Stimulated activated effector memory CD8-positive, alpha-beta T cell treated with anti-CD3 and anti-CD28 coated beads, Interleukin-12 subunit alpha, Interleukin-12 subunit beta, amount 100 ng/mL, for 72 hours (primary cell): ENCODE measurements around the gene NPDC1.

Experiments used
- ATAC-seq: fragments of 150-1000 bp; cut with Tn5 transposase; 2 replicates; pipeline ENCODE4 v1.10.0; 2021
- DNase-seq, 2 donors: peaks; one replicate each; pipeline ENCODE4 v3.0.0; 2021 to 2022; ENCODE audit warnings: low spot score in 2 of 2
- H3K27ac Mint-ChIP-seq: one replicate; pipeline ENCODE4 v1.8.0; 2022; ENCODE audit warnings: mild to moderate bottlenecking, mixed read lengths
- H3K36me3 Mint-ChIP-seq: one replicate; pipeline ENCODE4 v1.8.0; 2022; ENCODE audit warnings: mild to moderate bottlenecking, mixed read lengths
- H3K4me1 Mint-ChIP-seq: one replicate; pipeline ENCODE4 v1.8.0; 2022; ENCODE audit warnings: mixed read lengths
- H3K4me3 Mint-ChIP-seq: one replicate; pipeline ENCODE4 v1.8.0; 2022; ENCODE audit warnings: mild to moderate bottlenecking, mixed read lengths
- H3K9me3 Mint-ChIP-seq: one replicate; pipeline ENCODE4 v1.8.0; 2022; ENCODE audit warnings: mixed read lengths

Gene NPDC1

DNA sequence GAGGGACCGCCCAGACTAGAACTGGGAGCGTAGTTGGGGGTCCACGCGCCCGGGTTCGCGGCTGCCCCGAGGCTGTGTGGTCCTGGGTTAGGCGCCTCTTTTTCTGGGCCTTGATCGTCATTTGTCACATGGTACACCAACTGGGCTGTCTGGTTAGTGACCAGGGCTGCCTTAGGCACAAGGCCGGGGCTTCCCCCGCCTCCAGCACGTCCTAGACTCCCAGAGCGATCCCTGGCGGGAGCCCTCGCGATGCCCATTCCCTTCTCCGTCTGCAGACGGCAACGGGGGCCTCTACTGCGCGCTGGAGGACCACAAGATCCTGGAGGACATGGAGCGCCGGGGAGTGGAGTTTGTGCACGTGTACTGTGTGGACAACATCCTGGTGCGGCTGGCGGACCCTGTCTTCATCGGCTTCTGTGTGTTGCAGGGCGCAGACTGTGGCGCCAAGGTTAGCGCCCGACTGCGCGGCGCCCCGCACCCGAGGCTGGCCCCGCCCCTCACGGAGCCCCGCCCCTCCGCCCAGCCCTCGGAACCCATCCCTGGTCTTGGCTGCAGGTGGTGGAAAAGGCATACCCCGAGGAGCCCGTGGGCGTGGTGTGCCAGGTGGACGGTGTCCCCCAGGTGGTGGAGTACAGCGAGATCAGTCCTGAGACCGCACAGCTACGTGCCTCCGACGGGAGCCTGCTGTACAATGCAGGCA lies 32.9 kb upstream of the NPDC1 start:
- H3K27ac Mint-ChIP-seq, result no peak overlapping the region
- no peaks in the 10 kb centered on the region for H3K9me3 Mint-ChIP-seq
- H3K4me3 Mint-ChIP-seq, result peak overlapping the region; percentile 66
- peaks cover 56% of the 10 kb centered on the region for H3K36me3 Mint-ChIP-seq
- no peak for ATAC-seq
- no peak for DNase-seq
- peaks cover 12% of the 10 kb centered on the region for H3K4me1 Mint-ChIP-seq

DNA sequence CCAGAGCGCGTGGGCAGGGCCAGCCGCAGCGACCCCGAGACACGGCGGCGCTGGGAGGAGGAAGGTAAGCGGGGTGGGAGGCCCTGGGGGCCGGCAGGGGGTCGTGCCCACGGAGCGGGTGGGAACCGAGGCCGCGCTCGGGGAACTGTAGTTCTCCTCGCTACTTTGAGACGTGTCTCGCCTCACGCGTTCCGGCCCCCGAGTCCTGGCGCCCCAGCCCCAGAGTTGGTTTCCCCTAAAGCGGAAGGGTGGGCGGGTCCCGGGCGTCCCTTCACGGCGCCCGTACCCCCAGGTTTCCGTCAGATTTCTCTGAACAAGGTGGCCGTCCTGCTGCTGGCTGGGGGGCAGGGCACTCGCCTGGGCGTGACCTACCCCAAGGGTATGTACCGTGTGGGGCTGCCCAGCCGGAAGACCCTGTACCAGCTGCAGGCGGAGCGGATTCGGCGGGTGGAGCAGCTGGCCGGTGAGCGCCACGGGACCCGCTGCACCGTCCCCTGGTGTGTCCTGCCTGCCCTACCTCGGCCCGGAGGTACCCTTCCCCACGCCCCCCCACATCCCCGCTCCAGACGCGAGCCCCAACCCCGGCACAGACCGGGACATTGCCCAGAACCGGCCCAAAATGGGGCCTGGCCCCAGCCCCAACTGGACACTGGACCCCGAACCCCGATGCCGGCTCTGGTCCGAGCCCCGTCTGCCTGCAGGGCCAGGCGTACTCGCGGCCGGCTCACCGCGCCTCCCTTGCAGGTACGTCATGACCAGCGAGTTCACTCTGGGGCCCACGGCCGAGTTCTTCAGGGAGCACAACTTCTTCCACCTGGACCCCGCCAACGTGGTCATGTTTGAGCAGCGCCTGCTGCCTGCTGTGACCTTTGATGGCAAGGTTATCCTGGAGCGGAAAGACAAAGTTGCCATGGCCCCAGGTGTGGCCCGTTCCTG lies 32.0 kb upstream of the NPDC1 start:
- peak in 1 of 2 donors; percentile 76 for DNase-seq
- H3K4me3 Mint-ChIP-seq, result peak overlapping the region; percentile 66
- H3K9me3 Mint-ChIP-seq, result no peaks in the 10 kb centered on the region
- peak; percentile 64 for ATAC-seq
- peaks cover 4% of the 10 kb centered on the region for H3K4me1 Mint-ChIP-seq
- no peak overlapping the region for H3K27ac Mint-ChIP-seq
- H3K36me3 Mint-ChIP-seq, result peaks cover 48% of the 10 kb centered on the region

DNA sequence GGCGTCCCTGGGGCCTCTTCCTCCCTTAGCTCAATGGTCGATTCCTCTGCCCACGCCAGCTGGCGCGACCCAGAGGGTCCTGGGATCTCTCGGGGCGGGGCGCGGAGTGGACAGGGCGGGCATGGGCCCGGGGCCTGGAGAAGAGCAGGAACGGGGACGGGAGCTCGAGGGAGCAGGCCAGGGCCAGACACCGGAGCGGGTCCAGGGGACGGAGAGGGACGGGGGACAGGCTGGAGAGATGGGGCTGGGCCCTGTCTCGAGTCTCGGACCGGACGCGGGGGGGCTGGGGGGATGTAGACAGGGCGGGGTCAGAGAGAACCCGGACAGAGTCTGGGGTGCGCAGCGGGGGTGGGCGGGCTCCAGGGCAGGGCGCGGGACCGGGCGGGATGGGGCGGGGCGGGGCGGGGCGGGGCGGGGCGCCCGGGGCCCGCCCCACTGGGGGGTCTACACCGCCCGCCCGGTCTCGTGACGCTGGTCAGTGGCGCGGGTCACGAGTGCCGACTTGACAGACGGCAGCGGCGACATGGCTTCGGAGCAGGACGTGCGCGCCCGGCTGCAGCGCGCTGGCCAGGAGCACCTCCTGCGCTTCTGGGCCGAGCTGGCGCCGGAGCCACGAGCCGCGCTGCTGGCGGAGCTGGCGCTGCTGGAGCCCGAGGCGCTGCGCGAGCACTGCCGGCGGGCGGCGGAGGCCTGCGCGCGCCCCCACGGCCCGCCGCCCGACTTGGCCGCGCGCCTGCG lies 31.2 kb upstream of the NPDC1 start, which contains the start of gene UAP1L1:
TSS of gene UAP1L1 (plus strand) at position 508 of the 738 bp plus-strand sequence. CDS start at position 524, 16 bp downstream.
- Mint-ChIP-seq H3K4me3 (peak within 1 kb of the TSS; percentile 66), H3K36me3 (peaks cover 39% of the 10 kb centered on the region), H3K9me3 (no peaks in the 10 kb centered on the region), H3K27ac (peak within 1 kb of the TSS; percentile 37), H3K4me1 (peaks cover 1% of the 10 kb centered on the region)
- ATAC-seq (peak; percentile 80), DNase-seq (peak; percentile 58 to 84)

DNA sequence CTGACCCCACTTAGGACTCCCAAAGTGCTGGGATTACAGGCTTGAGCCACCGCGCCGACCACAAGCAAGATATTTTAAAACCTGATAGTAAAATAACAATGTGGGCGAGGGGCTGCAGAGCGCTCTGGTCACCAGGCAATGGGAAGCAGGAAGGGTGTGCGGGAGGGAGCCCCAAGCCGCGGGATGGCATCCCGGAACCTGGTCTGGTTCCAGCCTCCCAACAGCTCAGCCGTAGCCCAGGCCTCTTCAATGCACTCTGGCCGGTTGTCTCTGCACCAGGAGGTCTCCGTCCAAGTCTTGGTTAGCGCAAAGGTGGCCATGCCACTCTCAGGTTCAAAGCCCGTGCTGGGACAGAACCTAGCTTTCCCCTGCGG lies 30.6 kb upstream of the NPDC1 start:
- peak overlapping the region; percentile 66 for H3K4me3 Mint-ChIP-seq
- no peaks in the 10 kb centered on the region for H3K9me3 Mint-ChIP-seq
- ATAC-seq (no peak), DNase-seq (no peak)
- H3K36me3 Mint-ChIP-seq, result peaks cover 34% of the 10 kb centered on the region
- peaks cover 6% of the 10 kb centered on the region for H3K4me1 Mint-ChIP-seq
- peak overlapping the region; percentile 37 for H3K27ac Mint-ChIP-seq

DNA sequence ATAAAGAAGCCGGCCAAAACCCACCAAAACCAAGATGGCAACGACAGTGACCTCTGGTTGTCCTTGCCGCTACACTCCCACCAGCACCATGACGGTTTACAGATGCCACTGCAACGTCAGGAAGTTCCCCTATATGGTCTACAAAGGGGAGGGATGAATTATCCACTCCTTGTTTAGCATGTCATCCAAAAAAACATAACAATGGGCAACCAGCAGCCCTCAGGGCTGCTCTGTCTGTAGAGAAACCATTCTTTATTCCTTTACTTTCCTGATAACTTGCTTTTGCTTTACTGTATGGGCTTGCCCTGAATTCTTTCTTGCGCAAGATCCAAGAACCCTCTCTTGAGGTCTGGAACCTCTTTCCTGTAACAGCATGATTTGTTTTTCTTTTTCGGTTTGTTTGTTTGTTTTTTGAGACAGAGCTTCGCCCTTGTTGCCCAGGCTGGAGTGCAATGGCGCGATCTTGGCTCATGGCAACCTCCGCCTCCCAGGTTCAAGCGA lies 29.3 kb upstream of the NPDC1 start:
- H3K36me3 Mint-ChIP-seq, result peaks cover 32% of the 10 kb centered on the region
- peaks cover 17% of the 10 kb centered on the region for H3K4me1 Mint-ChIP-seq
- no peak overlapping the region for H3K27ac Mint-ChIP-seq
- H3K9me3 Mint-ChIP-seq, result no peaks in the 10 kb centered on the region
- ATAC-seq, result no peak
- H3K4me3 Mint-ChIP-seq, result no peak overlapping the region
- no peak for DNase-seq

DNA sequence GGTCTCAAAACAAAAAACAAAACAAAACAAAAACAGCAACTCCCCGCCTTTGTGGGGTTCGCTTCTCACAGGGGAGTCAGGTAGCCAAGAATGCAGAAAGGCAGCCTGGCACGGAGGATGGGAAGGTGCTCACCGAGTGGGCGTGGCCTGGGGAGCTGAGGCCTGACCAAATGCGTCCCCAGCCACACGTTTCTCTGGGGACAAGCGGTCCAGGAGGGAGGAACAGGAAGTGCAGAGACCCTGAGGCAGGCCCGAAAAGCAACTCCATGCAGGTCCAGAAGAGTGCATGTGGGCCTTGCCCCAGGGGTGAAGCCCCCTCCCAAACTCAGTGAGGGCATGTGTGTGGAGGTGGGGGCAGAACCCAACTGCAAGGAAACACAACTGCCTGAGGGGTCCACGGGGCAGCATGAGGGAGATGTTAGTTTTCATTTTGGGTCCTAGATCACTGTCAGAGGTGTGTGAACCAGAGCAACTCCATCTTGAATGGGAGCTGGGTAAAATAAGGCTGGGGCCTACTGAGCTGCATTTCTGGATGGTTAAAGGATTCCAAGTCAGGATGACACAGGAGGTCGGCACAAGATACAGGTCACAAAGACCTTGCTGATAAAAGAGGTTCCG lies 28.8 kb upstream of the NPDC1 start:
- H3K36me3 Mint-ChIP-seq, result peaks cover 28% of the 10 kb centered on the region
- no peak for DNase-seq
- no peaks in the 10 kb centered on the region for H3K9me3 Mint-ChIP-seq
- H3K27ac Mint-ChIP-seq, result no peak overlapping the region
- H3K4me3 Mint-ChIP-seq, result no peak overlapping the region
- ATAC-seq, result no peak
- H3K4me1 Mint-ChIP-seq, result peaks cover 17% of the 10 kb centered on the region

DNA sequence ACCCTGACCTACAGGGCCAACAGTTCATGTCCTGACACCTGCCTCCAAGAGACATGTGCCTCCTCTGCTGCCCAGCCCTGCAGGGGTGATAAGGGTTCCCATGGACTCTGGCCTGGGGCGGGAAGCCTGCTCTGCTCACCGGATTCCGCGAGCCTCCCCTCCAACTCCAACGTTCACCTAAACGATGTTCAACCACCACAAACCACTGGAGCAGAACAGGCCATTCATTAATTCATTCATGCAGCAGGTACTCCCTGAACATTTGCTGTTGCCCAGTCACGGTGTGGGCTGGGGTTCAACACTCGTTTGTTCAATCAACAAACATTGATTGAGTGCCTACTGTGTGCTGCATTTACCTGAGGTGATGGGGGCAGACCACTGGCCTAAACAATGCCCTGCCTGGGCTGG lies 28.0 kb upstream of the NPDC1 start:
- no peak overlapping the region for H3K27ac Mint-ChIP-seq

DNA sequence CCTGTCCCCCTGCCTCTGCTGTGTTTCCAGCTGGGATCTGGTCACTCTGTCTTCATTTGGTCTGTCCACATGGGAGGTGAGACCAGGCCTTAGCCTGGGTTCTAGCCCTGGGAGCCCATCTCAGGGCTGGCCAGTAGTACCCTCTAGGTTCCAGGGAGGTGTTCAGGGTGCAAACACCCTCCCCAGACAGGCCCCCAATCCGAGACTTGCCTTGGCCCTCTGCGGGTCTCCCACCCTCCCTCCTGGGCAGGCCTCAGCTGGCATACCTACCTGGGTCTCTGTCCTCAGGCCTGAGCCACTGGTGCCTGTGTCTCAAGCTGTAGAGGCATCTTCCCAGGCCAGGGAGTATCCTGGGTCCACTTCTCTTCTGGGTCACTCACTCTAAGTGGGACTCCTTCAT lies 25.3 kb upstream of the NPDC1 start:
- DNase-seq (no peak), ATAC-seq (no peak)
- Mint-ChIP-seq H3K4me1 (peaks cover 24% of the 10 kb centered on the region), H3K4me3 (peak overlapping the region; percentile 82), H3K36me3 (peaks cover 12% of the 10 kb centered on the region), H3K9me3 (no peaks in the 10 kb centered on the region), H3K27ac (peak overlapping the region; percentile 92)

More for the DNA sequence above, 28.0 kb upstream of the NPDC1 start:
- DNase-seq, result no peak
- no peak for ATAC-seq
- H3K4me1 Mint-ChIP-seq, result peaks cover 17% of the 10 kb centered on the region
- no peak overlapping the region for H3K4me3 Mint-ChIP-seq
- H3K36me3 Mint-ChIP-seq, result peaks cover 20% of the 10 kb centered on the region
- H3K9me3 Mint-ChIP-seq, result no peaks in the 10 kb centered on the region

DNA sequence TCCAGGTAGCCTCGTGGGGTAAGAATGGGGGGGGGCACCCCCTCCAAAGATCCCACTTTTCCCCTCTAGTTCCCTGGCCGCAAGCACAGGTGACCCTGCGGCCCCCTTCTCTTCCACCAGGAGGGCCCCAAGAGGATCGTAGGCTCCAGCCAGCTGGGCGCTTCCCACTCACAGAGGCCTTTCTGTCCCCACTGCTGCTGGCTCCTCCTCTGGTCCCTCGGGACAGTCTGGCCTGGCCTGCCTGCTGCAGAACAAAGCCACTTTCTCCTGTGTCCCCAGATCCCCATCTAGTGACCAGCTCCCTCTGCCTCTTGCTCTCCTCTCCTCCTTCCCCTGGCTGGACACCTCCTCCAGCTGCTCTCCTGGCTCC lies 24.9 kb upstream of the NPDC1 start:
- ATAC-seq (no peak), DNase-seq (no peak)
- Mint-ChIP-seq H3K4me3 (peak overlapping the region; percentile 82), H3K27ac (peak overlapping the region; percentile 92), H3K9me3 (no peaks in the 10 kb centered on the region), H3K36me3 (peaks cover 12% of the 10 kb centered on the region), H3K4me1 (peaks cover 24% of the 10 kb centered on the region)

DNA sequence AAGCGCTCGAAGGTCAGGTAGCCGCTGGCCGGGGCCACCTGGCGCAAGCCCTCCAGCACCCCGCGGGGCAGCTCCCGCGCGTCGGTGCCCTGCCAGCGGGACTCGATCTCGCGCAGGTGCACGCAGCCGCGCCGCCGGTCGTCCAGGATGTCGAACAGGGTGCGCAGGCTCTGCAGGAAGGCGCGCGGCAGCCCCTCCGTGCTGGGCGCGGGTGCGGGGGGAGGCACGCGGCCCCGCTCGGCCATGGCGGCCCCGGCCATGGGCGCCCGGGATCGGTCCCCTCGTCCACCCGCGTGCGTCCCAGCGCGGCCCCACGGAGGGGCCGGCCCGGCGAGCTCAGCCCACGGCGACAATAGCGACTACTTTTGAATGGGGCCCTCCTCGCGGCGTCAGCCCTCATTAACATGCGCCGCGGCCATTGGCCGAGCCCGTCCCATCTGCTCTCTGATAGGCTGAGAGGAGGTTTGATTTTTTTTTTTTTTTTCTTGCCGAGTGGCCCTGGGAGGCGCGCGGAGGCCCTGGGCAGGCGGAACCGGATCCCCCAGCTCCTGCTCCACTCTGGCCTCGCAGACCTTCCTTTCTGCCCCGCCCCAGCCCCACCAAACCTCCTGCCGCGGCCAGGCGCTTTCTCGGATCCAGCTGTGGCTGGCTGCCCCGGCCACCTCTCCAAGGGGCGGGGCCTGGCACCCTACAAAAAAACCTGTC lies 24.4 kb upstream of the NPDC1 start, which contains the start of gene SAPCD2:
TSS of gene SAPCD2 (minus strand) at position 357 of the 705 bp plus-strand sequence. CDS start at position 260, 97 bp downstream.
- Mint-ChIP-seq H3K36me3 (peaks cover 12% of the 10 kb centered on the region), H3K4me1 (peaks cover 24% of the 10 kb centered on the region), H3K9me3 (no peaks in the 10 kb centered on the region), H3K27ac (peak within 1 kb of the TSS; percentile 92), H3K4me3 (peak within 1 kb of the TSS; percentile 82)
- peak; percentile 93 for ATAC-seq
- peak; percentile 76 to 90 for DNase-seq

DNA sequence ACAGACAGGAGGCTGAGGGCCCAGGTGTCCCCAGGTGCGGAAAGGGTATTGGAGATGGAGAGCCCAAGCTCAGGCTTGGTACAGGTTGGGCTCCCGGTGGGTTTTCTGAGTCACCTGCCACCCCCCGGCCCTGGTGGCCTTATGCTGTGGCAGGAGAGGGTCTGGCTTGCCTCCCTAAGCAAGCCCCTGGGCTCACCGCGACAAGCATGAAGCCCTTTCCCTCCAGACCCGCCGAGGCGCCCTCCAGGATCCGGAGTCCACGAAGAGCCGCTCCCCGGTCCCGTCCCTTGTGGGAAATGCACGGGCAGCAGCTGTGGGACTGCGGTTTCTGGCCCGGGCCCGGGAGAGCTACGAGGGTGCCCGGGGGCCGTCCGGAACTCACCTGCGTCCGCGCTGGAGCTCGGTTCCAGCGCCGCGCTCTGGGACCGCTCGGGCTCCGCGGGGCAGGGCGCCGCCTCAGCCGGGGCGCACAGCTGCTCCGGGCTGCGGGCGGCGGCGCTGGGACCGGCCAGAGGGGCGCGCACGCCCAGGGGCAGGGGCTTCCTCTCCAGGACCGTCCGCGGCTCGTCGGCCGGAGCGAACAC lies 23.6 kb upstream of the NPDC1 start:
- no peak for DNase-seq
- peak overlapping the region; percentile 82 for H3K4me3 Mint-ChIP-seq
- peak; percentile 6 for ATAC-seq
- H3K27ac Mint-ChIP-seq, result no peak overlapping the region
- no peaks in the 10 kb centered on the region for H3K9me3 Mint-ChIP-seq
- H3K36me3 Mint-ChIP-seq, result peaks cover 12% of the 10 kb centered on the region
- H3K4me1 Mint-ChIP-seq, result peaks cover 24% of the 10 kb centered on the region

DNA sequence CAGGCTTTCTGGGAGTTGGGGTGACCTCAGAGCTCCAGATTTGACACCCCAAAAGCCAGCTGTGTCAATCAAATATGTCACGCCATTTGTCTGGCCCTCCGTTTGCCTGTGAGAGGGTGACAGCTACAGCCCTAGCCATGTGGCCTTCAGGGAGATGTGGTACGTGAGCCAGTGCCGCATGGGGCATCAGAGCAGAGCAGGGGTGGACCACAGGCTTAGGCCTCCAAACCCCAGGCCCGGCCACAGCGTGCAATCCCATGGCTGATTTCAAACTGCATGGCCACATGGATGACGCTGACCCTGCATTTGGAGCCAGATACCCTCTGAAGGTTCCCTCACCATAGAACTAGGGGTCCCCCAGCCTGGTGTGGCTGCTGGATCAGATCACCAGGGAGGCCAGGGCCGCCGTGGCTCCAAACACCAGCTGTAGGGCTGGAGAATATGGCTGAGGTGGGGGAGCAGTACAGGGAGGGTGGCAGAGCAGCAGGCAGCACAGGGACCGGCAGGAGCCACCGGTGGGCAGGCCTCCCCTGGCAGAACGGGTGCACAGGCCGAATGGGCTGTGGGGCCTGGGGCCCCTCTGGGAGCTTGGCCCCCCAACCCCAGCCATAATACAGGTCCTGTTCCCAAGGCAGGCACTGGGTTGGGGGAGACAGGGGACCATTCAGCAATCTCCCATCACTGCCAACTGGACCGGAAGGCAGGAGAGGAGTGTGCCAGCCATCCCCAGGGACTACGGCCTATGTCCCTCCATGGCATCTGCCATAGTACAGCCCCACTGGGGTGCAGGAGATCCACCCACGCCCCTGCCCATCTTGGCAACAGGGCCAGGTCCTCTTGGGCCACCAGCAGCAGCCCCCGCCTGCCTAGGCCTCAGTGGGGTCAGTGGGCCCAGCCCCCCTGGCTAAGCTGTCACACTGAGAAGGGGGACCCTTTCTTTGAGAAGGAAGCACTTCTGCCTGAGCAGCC lies 22.8 kb upstream of the NPDC1 start:
- peaks cover 29% of the 10 kb centered on the region for H3K4me1 Mint-ChIP-seq
- H3K9me3 Mint-ChIP-seq, result no peaks in the 10 kb centered on the region
- no peak for ATAC-seq
- H3K4me3 Mint-ChIP-seq, result peak overlapping the region; percentile 82
- H3K36me3 Mint-ChIP-seq, result peaks cover 12% of the 10 kb centered on the region
- no peak for DNase-seq
- no peak overlapping the region for H3K27ac Mint-ChIP-seq
